HG02885 (cell line): ENCODE results near the gene NIP7.
"Not testable (repeated sequence)": the region's sequence is repeated elsewhere in the genome, so short reads cannot be mapped to it uniquely, and the experiment has no call there.

Source experiments
- ATAC-seq: cut with Tn5 transposase; IDR thresholded peaks from one replicate; pipeline ENCODE4 v1.9.1; 2021; ENCODE audit warnings: mild to moderate bottlenecking; ENCODE audit not compliant: unreplicated experiment, poor library complexity

Gene NIP7

DNA sequence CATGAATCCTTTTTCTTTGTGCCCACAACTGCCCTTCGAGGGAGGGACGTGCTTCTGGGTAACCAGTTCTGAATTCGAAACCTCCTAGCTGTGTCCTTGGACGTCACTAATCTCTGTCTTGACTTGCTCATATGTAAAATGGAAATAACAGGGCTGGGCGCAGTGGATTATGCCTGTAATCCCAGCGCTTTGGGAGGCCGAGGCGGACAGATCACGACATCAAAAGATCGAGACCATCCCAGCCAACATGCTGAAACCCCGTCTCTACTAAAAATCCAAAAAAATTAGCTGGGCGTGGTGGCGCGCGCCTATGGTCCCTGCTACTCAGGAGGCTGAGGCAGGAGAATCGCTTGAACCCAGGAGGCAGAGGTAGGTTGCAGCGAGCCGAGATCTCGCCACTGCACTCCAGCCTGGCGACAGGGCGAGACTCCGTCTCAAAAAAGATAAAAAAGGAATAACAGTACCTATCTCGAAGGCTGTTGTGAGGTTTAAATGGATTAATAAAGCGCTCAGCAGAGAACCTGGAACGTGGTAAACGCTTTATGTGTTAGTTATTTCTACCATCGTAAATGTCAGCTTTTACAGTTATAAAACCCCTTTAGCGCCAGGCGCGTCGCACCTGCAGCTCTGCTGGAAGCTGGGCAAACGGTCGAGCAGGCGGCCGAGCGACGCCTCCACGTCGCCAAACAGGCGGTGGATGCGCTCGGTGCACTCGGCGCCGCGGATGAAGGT, 849 bp upstream of the NIP7 start:
- ATAC-seq = no peak

DNA sequence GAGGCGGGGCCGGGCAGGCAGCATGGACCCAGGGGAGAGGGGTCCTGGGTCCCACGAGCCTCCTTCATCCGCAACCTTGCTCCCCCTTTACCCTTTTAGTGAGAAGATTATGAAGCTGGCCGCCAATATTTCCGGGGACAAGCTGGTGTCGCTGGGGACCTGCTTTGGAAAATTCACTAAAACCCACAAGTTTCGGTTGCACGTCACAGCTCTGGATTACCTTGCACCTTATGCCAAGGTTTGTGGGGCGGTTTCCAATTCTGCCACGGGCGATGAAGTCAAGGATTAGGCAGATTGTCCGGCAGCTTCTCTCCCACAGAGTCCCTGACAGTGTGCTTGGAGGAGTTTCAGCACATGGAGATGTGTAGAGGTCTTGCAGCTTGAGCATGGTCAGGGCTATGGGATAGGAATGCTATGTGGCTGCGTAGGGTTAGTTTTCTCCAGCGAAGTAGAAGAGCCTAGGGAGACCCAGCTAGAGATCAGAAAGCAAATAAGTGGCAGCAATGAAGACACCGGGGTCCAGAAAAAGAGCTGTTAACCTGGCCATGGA, 598 bp downstream of the NIP7 start:
- ATAC-seq = no peak

DNA sequence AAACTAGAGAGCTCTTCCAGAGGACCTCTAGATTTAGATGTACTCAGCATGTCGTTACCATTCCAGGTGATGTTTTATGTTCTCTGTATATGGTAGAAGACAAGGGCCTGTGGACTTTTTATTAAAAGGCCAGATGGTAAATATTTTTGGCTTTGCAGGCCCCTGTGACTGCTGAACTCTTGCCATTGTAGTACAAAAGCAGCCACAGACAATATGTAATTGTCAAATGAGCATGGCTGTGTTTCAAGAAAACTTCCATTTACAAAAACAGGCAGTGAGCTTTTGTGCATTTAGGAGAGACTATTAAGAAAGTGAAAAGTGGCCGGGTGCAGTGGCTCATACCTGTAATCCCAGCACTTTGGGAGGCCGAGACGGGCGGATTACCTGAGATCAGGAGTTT, 4.6 kb downstream of the NIP7 start:
- no peak for ATAC-seq

DNA sequence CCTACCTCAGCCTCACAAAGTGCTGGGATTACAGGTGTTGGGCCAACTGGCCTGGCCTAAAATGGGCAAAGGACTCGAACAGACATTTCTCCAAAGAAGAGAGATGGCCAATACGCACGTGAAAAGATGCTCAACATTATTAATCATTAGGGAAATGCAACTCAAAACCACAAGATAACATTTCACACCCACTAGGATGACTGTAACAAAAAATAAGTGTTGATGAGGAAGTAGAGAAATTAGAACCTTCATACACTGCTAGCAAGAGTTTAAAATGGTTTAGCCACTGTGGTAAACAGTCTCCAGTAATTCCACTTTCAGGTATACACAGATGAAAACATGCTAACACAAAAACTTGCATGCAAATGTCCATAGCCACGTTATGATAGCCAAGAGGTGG, 6.4 kb downstream of the NIP7 start:
- ATAC-seq = no peak

DNA sequence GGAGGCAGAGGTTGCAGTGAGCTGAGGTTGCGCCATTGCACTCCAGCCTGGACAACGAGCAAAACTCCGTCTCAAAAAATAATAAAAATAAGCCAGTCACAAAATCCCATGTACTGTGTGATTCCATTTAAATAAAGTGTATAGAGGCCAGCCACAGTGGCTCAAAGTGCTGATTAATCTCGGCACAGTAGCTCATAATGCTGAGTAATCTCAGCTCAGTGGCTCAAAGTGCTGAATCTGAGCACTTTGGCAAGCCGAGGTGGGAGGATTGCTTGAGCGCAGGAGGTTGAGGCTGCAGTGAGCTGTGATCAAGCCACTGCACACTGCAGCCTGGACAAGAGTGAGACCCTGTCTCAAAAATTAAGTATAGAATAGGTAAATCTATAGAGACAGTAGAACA, 7.1 kb downstream of the NIP7 start:
- ATAC-seq = no peak

DNA sequence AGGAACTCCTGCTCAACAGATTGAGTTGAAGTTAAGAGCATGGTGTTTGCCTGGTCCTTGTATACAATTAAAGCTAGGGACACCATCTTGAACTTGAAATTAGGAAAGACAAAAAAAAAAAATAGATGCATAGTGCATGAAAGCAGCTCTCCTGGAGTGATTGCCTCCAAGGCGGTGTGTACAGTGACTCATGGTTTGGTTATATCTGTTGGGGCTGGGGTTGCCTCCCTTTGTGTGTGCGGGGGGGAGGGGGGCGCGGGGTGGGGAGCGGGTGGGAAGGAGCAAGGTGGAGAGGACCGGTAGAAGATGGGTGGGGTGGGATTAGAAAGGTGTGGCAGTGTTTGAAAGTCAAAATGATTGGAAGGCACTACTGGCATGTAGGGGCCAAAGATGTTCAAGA, 8.7 kb downstream of the NIP7 start:
- ATAC-seq = no peak

DNA sequence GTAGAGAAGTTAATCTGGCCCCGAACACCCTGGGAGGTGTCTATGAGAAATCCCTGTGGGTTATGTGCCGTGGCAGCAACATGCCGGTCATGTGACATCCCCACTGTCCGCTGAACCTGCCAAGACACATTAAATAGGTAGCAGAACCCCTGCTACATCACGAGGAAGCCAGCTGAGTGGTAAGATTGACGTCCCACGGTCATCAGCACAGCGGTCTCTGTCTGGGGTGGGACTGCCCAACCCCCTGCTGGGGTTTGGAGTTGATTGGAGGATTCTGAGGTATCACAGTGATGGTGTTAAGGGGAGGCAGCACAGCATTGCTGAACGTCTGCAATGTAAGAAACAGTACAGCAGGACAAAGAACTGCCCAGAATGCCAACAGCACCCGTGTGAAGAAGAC, 10.0 kb downstream of the NIP7 start:
- no peak for ATAC-seq

DNA sequence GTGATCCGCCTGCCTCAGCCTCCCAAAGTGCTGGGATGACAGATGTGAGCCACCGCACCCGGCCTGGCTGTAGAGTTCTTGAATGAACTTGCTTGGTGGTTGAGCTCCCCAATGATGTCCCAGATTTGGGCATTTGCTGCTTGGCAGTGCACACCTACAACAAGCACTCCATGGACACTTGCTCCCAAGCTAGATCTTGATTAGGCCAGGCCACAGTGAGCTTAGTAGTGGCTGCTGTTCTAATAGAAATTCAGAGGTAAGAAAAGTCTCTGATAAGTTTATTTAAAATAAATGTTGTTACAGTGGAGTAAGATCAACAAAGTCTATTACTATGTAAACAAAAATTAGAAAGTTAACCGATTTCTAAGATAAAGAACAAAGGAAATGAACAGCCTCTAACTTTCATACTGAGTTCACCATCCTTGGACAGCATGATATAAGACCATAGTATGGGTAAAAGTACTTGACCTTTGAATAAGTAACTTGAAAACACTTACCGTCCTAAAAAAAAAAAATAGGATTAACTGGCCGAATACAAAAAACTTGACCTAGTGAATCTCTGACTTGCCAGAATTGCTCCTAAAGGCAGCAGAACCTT, 11.1 kb downstream of the NIP7 start:
- no peak for ATAC-seq

DNA sequence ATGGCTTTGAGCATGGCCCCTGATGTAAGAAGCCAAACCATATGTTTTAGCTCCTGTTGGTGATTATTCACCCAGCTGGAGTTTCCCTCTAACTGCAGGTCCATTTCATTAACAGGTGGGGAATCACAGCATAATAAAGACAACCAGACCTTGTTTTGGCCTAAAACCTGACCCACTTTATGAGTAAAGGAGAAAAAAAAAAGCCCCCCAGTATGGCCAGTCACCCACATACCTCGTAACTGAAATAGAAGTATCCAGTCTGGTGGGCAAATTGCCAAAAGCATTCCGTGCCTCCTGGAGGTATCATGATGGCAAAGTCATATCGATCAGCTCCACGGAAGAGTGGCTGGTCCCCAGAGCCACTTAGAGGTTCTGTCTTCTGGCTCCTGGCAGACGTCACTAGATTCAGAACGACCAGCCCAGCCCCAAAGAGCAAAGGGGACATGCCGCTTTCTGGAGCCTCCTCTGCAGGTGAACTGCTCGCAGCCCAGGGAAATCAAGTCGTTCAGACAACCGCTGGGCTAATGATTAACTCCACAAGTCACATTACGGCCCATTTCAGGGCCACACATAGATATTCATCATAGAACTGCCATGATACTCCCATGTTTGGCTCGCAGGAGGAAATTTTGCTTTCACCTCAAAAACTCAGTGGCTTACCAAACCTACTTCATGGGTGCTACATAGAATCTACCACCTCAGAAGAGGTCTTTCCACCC, 11.9 kb downstream of the NIP7 start, which contains the start of gene TMED6:
TSS of gene TMED6 (minus strand) at position 478 of the 719 bp plus-strand sequence. CDS start at position 445, 33 bp downstream.
- no peak for ATAC-seq

DNA sequence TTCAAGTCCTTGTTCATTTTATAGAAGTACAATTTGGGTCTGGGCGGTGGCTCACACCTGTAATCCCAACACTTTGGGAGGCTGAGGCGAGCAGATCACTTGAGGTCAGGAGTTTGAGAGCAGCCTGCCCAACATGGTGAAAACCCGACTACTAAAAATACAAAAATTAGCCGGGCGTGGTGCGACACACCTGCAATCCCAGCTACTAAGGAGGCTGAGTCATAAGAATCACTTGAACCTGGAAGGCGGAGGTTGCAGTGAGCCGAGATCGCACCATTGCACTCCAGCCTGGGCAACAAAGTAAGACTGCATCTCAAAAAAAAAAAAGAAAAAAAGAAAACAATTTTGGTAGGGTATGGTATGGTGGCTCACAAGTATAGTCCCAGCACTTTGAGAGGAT, 20.5 kb downstream of the NIP7 start:
- not testable (repeated sequence) for ATAC-seq

DNA sequence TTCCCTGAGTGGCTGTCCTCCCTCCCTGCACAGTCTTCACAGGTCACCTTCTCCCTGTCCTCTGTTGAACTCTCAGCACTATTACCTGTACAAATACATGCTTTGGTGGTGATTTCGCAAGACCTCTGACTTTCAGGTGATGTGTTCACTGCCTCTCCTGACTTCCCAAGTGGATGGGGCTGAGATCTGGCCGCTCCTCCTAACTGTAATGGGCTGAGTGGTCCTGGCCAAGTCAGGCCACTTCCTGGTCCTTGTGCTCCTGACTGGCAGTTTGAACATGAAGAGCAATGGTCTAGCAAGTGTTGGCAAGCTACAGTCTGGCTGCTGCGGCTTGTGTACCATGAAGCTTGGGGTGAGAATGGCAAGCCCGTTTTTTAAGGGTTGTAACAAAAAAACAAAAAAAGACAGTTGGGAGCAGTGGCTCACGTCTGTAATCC, 23.7 kb downstream of the NIP7 start:
- no peak for ATAC-seq

DNA sequence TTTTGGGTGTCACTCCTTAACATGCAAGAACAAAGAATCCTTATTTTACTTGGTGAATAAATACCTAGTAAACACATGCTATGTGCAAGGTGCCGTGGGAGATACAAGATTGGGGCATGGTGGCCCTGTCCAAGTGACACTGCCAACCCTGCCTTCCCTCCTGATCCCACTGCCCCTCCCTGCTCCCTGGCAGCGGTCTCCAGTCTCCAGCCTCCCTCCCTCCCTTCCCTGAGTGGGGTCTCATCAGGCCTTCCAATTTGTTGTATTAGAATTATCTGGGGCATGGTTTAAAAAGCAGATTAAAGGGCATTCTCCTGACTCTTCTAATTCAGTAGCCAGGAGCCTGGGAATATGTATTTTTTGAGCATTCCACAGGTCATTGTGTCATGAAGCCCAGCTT, 24.5 kb downstream of the NIP7 start:
- no peak for ATAC-seq

DNA sequence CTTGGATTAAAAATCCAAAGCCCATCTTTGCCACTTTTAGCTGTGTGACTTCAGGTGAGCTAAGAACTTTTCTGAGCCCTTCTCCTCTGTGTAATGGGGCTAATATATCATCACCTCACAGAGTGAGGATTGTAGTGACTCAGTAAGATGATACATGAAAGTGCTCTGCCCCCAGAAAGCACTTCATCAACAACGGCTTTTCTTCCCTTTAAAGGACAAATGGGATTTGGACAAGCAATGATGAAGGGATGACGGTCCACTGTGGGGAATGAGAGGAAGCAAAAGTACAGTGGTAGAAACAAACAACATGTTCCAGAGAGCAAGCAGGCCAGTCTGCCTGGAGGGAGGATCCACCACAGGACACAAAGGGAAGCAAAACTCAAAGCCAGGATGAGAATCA, 26.3 kb downstream of the NIP7 start:
- ATAC-seq = no peak

DNA sequence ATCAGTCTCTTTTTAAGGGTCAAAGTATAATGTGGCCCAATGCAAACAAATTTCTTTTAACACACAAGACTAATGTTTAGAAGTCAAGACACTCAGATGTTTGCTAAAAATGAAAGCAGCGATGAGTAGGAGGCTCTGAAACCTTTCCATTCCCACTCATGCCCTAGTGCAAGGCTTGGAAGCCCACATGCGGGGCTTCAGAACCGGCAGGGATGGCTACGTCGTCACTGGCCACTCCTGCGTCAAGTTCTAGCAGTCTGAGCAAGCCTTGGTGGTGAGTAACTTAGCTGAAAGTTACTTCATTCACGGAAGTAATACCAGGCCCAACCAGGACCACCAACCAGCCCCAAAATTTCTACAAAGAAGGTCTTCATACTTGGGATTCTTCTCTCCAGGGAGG, 26.9 kb downstream of the NIP7 start:
- ATAC-seq = no peak

DNA sequence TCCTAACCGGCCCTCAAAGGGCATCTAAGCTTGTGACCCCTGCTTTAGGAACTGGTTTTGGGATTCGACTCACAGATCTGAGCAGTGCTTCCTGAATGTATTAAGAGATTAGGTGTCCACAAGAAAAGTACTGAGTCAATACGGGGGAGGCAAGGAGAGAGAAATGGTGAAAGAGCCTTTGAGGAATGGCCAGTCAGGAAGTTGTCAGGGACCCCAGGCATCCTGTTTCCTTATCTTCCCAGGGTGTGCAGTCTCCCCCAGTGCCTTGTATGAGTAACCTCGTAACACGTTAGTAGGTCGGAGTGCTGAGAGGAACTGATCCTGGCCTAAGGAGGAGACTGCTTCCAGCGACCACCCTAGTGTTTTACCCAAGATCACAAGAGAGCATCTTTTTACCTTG, 28.4 kb downstream of the NIP7 start:
- no peak for ATAC-seq

DNA sequence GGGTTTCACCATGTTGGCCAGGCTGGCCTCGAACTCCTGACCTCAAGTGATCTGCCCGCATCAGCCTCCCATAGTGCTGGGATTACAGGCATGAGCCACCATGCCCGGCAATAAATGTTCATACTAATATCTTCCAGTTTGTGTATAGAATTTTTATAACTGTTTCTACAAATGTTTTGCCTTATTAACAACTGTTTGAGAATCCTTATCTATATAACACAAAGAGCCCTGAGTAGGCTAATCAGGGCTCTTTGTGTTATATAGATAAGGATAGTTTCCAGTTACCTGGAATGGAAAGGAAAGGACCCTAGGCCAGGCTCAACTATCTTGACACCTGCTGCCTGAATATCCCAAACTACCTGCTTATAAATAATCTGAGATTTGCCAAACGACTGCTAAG, 29.3 kb downstream of the NIP7 start:
- no peak for ATAC-seq

DNA sequence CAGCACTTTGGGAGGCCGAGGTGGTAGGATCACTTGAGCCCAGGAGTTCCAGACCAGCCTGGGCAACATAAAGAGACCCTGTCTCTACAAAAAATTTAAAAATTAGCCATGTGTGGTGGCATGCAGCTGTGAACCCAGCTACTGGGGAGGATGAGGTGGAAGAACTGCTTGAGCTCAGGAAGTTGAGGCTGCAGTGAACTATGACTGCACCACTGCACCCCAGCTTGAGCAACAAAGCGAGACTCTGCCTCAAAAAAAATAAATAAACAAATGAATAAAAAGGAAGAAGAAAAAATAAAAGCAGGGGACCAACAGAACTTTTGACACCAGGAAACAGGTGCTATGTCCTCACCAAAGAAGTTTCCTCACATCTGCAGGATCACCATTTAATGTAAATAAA, 32.0 kb downstream of the NIP7 start:
- ATAC-seq = no peak

DNA sequence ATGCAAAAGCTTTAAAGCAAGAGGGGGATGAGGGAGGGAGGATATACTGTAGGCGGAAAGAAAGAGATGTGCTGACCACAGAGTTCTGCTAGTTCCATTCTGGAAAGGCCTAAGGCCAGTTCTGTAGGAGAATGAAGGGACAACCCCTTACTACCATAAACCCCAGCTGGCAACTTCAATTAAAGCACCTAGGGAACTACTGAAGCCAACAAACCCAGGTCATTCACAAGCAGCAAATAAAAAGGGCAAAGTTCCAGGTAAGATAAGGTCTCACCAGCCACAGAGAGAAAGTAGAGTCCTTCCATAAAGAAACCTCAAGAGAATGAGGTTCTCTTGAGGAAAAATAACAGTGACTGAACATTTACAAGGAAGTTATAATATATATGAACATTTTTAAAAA, 33.4 kb downstream of the NIP7 start:
- no peak for ATAC-seq

DNA sequence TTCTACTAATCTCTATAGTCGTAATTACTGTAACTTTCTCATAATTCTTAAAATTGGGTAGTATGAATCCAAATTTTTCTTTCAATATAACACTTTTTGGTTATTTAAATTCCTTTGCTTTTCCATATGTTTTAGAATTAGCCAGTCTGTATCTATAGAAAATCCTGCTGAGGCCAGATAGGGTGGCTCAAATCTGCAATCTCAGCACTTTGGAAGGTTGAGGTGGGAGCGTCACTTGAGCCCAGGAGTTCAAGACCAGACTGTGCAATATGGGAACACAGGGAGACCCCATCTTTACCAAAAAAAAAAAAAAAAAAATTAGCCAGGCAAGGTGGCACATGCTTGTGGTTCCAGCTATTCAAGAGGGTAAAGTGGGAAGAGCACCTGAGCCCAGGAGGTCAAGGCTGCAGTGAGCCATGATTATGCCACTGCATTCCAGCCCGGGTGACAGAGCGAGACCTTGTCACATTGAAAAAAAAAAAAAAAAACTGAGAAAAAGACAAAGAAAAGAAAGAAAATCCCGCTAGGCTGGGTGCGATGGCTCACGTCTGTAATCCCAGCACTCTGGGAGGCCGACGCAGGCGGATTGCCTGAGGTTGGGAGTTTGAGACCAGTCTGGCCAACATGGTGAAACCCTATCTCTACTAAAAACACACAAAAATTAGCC, 37.0 kb downstream of the NIP7 start:
- no peak for ATAC-seq

DNA sequence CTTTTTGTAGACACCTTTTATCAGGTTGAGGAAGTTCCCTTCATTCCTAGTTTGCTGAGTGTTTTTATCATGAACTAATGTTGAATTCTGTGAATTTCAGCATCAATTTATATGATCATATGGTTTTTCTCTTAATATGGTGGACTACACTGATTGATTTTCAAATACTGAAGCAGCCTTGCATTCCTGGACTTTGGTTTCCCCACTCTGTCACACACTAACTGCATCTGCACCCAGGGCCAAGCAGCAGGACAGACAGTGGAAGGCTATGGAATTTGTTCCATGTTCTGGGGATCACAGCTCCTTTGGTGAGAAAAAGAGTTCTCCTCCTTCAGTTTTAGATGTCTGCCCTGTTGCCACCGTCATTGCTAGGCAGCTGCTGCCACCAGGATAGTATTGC, 38.5 kb downstream of the NIP7 start:
- no peak for ATAC-seq

DNA sequence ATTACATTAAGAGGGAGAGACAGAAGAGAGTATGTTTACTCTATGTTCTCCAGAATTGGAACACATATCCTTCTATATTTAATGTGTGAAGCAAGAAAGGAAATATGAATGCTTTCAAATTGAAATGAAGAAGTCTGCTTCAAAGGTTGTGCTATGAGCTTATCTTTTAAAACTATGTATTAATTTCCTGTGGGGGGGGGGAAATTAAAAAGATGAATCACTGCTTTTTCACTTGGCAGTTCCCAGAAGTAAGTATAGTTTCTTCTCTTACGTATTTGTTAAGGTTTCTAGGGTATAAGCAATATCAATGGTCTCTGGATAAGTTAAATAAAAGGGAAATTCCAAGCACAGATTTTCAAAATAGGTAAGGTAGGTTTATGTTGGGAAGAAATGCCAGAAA, 39.2 kb downstream of the NIP7 start:
- ATAC-seq = no peak
